Astrocyte (in vitro differentiated cells and primary cell): ENCODE measurements around the gene NDUFA6. TPM values are rescaled to one million over a fixed set of nuclear protein-coding genes. Genes with fewer than 3 reads are reported as not detected.
"Not testable (repeated sequence)": the region's sequence is repeated elsewhere in the genome, so short reads cannot be mapped to it uniquely, and the experiment has no call there.

Experiments
- DNase-seq: peaks from one replicate; pipeline ENCODE4 v3.0.0-alpha.2; 2010; ENCODE audit warnings: low read depth
- FAIRE-seq: peaks from 2 replicates; lab custom pipeline; 2011; peaks lifted over from hg19 to GRCh38; lab: Jason Lieb, UNC
- H2AFZ ChIP-seq: 2 replicates; pipeline ENCODE4 v1.6.0; 2012; ENCODE audit warnings: low read depth, low read length, inconsistent platforms
- H3K27ac ChIP-seq: 2 replicates; pipeline ENCODE4 v1.5.1; 2011; ENCODE audit warnings: low read depth, low read length, inconsistent platforms
- H3K27me3 ChIP-seq: 2 replicates; pipeline ENCODE4 v1.6.0; 2011; ENCODE audit warnings: low read length, inconsistent platforms; ENCODE audit not compliant: insufficient read depth
- H3K36me3 ChIP-seq: 2 replicates; pipeline ENCODE4 v1.5.1; 2011; ENCODE audit warnings: low read length, inconsistent platforms; ENCODE audit not compliant: insufficient read depth
- H3K4me1 ChIP-seq: 2 replicates; pipeline ENCODE4 v1.5.1; 2011; ENCODE audit warnings: low read length, inconsistent platforms; ENCODE audit not compliant: insufficient read depth
- H3K4me2 ChIP-seq: 2 replicates; pipeline ENCODE4 v1.6.0; 2012; ENCODE audit warnings: low read length, inconsistent platforms
- H3K4me3 ChIP-seq: 2 replicates; pipeline ENCODE4 v1.5.1; 2011; ENCODE audit warnings: low read depth, mild to moderate bottlenecking, low read length, inconsistent platforms; ENCODE audit not compliant: insufficient read depth
- H3K79me2 ChIP-seq: 2 replicates; pipeline ENCODE4 v1.6.0; 2012; ENCODE audit warnings: mild to moderate bottlenecking, low read length, inconsistent platforms; ENCODE audit not compliant: insufficient read depth
- H3K9ac ChIP-seq: 2 replicates; pipeline ENCODE4 v1.6.0; 2012; ENCODE audit warnings: mild to moderate bottlenecking, low read length, inconsistent platforms
- H3K9me3 ChIP-seq: 2 replicates; pipeline ENCODE4 v1.5.1; 2012; ENCODE audit warnings: low read depth, mild to moderate bottlenecking, low read length, inconsistent platforms; ENCODE audit not compliant: insufficient read depth
- H4K20me1 ChIP-seq: 2 replicates; pipeline ENCODE4 v1.6.0; 2012; ENCODE audit warnings: low read length, inconsistent platforms; ENCODE audit not compliant: insufficient read depth
- H3K27ac Mint-ChIP-seq: one replicate; pipeline ENCODE4 v1.8.0; 2021; ENCODE audit warnings: mild to moderate bottlenecking, mixed read lengths; ENCODE audit not compliant: unreplicated experiment
- H3K27me3 Mint-ChIP-seq: one replicate; pipeline ENCODE4 v1.8.0; 2021; ENCODE audit warnings: low read depth, mixed read lengths; ENCODE audit not compliant: unreplicated experiment
- H3K36me3 Mint-ChIP-seq: one replicate; pipeline ENCODE4 v1.8.0; 2021; ENCODE audit warnings: low read depth, mixed read lengths; ENCODE audit not compliant: unreplicated experiment
- H3K4me1 Mint-ChIP-seq: one replicate; pipeline ENCODE4 v1.8.0; 2021; ENCODE audit warnings: low read depth, mixed read lengths; ENCODE audit not compliant: unreplicated experiment
- H3K4me3 Mint-ChIP-seq: one replicate; pipeline ENCODE4 v1.8.0; 2021; ENCODE audit warnings: mild to moderate bottlenecking, moderate library complexity, mixed read lengths; ENCODE audit not compliant: unreplicated experiment
- H3K9me3 Mint-ChIP-seq: one replicate; pipeline ENCODE4 v1.8.0; 2021; ENCODE audit warnings: mild to moderate bottlenecking, mixed read lengths; ENCODE audit not compliant: unreplicated experiment
- EZH2 ChIP-seq: IDR thresholded peaks from 2 replicates; pipeline ENCODE4 v1.6.1; 2012; ENCODE audit warnings: mild to moderate bottlenecking, low read length, inconsistent platforms; ENCODE audit not compliant: insufficient read depth
- total RNA-seq: library from RNA; stranded (reverse); gene quantifications from 2 replicates; pipeline ENCODE4 v1.2.1, GENCODE V29; 2021
- TF ChIP-seq, protein P1 (sequence below): IDR thresholded peaks from 2 replicates; pipeline ENCODE4 v1.5.1; 2011; ENCODE audit warnings: low read depth, mild to moderate bottlenecking, inconsistent platforms, low read length, moderate library complexity; ENCODE audit not compliant: insufficient read depth

The NDUFA6 gene
- total RNA-seq, 1 donor from 2014 or later: 58.6 TPM

DNA sequence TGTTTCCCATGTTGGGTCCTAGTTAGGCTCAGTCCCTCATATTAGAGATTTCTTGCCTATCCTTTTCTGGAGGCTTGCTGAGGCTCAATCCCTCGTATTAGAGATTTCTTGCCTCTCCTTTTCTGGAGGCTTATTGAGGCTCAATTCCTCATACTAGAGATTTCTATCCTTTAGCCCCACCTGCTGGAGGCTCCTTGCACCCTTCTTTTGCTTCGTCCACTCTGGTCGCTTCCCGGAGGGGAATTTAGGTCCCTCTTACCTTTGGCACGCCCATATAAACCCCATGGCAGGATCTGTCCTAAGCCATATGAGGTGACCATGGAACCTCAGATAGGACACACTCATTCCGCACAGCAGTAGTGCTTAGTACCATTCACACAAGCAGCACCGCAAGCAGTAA lies 24.1 kb upstream of the NDUFA6 start:
- no peaks in the 10 kb centered on the region for H3K79me2 ChIP-seq
- Mint-ChIP-seq H3K27me3 (peaks cover 12% of the 10 kb centered on the region), H3K4me3 (no peak overlapping the region), H3K4me1 (no peaks in the 10 kb centered on the region), H3K9me3 (peaks cover 34% of the 10 kb centered on the region), H3K27ac (no peak overlapping the region), H3K36me3 (peaks cover 4% of the 10 kb centered on the region)
- H2AFZ ChIP-seq: no peak overlapping the region
- H3K4me3 ChIP-seq: no peak overlapping the region
- peaks cover 5% of the 10 kb centered on the region for H4K20me1 ChIP-seq
- H3K9ac ChIP-seq: no peak overlapping the region
- DNase-seq (no peak), FAIRE-seq (no peak)
- no peak overlapping the region for H3K27ac ChIP-seq
- no peaks in the 10 kb centered on the region for H3K36me3 ChIP-seq
- H3K4me2 ChIP-seq: no peak overlapping the region
- no peaks in the 10 kb centered on the region for H3K4me1 ChIP-seq
- peaks cover 7% of the 10 kb centered on the region for H3K9me3 ChIP-seq
- TF ChIP-seq, protein P1, sequence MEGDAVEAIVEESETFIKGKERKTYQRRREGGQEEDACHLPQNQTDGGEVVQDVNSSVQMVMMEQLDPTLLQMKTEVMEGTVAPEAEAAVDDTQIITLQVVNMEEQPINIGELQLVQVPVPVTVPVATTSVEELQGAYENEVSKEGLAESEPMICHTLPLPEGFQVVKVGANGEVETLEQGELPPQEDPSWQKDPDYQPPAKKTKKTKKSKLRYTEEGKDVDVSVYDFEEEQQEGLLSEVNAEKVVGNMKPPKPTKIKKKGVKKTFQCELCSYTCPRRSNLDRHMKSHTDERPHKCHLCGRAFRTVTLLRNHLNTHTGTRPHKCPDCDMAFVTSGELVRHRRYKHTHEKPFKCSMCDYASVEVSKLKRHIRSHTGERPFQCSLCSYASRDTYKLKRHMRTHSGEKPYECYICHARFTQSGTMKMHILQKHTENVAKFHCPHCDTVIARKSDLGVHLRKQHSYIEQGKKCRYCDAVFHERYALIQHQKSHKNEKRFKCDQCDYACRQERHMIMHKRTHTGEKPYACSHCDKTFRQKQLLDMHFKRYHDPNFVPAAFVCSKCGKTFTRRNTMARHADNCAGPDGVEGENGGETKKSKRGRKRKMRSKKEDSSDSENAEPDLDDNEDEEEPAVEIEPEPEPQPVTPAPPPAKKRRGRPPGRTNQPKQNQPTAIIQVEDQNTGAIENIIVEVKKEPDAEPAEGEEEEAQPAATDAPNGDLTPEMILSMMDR: peak; percentile 18
- TF ChIP-seq EZH2: no peak
- H3K27me3 ChIP-seq: no peaks in the 10 kb centered on the region

DNA sequence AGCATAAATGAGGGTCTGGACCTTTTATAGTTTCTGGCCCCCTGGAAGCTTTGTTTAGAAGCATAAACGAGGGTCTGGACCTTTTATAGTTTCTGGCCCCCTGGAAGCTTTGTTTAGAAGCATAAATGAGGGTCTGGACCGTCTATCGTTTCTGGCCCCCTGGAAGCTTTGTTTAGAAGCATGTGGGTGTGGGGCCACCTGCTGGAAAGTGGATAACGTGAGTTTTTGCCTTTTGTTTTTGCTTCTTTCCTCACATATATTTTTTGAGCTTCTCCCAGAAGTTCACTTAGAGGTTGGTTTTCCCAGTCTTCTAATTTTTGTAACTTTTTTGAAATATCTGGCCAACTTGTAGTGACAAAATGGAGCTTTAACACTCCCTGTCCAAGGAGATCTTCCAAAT lies 22.2 kb upstream of the NDUFA6 start:
- not testable (repeated sequence) for FAIRE-seq, H3K9ac ChIP-seq, H3K27ac Mint-ChIP-seq, H4K20me1 ChIP-seq, H2AFZ ChIP-seq, H3K9me3 ChIP-seq, H3K4me1 Mint-ChIP-seq, H3K4me3 Mint-ChIP-seq, H3K36me3 Mint-ChIP-seq, H3K36me3 ChIP-seq, H3K27ac ChIP-seq, H3K4me1 ChIP-seq, H3K27me3 ChIP-seq, DNase-seq, H3K4me2 ChIP-seq, H3K79me2 ChIP-seq, H3K4me3 ChIP-seq
- H3K27me3 Mint-ChIP-seq: peaks cover 18% of the 10 kb centered on the region
- H3K9me3 Mint-ChIP-seq: peaks cover 35% of the 10 kb centered on the region

DNA sequence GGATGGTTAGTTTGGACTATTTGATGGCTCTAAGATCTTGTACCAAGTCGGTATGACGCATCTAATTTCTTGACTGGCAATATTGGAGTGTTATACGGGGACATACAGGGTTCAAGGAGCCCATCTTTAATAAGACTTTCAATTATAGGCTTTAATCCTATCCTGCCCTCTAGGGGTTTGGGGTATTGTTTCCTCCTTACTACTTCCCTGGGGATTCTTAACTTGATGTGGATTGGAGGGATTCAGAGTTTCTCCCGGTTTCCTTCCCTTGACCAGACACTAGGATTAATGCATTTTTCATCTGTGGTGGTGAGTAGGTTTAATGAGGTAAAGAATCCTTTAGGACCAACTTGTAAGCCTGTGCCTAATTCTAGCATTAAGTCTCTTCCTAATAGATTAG lies 21.2 kb upstream of the NDUFA6 start:
- no peaks in the 10 kb centered on the region for H3K27me3 ChIP-seq
- Mint-ChIP-seq H3K27ac (no peak overlapping the region), H3K27me3 (peaks cover 18% of the 10 kb centered on the region), H3K4me3 (no peak overlapping the region), H3K9me3 (peaks cover 36% of the 10 kb centered on the region), H3K36me3 (peaks cover 10% of the 10 kb centered on the region), H3K4me1 (no peaks in the 10 kb centered on the region)
- no peak overlapping the region for H3K9ac ChIP-seq
- H3K79me2 ChIP-seq: no peaks in the 10 kb centered on the region
- TF ChIP-seq, protein P1: no peak
- TF ChIP-seq EZH2: no peak
- H3K27ac ChIP-seq: no peak overlapping the region
- H3K9me3 ChIP-seq: peaks cover 7% of the 10 kb centered on the region
- FAIRE-seq (no peak), DNase-seq (no peak)
- H3K4me3 ChIP-seq: no peak overlapping the region
- H3K36me3 ChIP-seq: no peaks in the 10 kb centered on the region
- no peaks in the 10 kb centered on the region for H4K20me1 ChIP-seq
- no peak overlapping the region for H2AFZ ChIP-seq
- H3K4me1 ChIP-seq: no peaks in the 10 kb centered on the region
- no peak overlapping the region for H3K4me2 ChIP-seq
